Activated CD4-positive, CD25-positive, alpha-beta regulatory T cell treated with anti-CD3 and anti-CD28 coated beads, Interleukin-2, amount 50 U/mL, for 16 hours (primary cell): ENCODE measurements around the gene G6PC3.
"Not testable (repeated sequence)": the region's sequence is repeated elsewhere in the genome, so short reads cannot be mapped to it uniquely, and the experiment has no call there.

Source experiments
- DNase-seq: peaks from one replicate; pipeline ENCODE4 v3.0.0-alpha.2; 2020; ENCODE audit warnings: low read depth, low spot score

The G6PC3 gene

DNA sequence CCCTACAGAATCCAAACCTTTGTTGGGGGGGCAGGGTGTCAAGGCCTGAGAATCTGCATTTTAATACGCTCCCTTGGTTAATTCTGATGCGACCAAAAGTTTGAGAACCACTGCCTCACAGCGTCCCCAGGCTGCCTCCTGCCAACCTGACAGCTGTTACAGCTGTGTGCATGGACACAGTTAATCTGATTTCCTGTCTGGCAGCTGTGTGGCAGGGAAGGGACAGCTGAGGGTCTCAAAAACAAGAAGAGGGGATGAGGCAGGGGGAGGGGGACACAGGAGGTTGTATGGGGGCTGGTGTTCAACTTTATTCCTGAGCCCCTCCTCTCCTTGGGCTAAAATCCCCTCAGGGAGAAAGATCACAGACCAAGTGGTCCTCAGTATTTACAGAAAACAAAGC is 35.4 kb downstream of the G6PC3 start:
- no peak for DNase-seq

DNA sequence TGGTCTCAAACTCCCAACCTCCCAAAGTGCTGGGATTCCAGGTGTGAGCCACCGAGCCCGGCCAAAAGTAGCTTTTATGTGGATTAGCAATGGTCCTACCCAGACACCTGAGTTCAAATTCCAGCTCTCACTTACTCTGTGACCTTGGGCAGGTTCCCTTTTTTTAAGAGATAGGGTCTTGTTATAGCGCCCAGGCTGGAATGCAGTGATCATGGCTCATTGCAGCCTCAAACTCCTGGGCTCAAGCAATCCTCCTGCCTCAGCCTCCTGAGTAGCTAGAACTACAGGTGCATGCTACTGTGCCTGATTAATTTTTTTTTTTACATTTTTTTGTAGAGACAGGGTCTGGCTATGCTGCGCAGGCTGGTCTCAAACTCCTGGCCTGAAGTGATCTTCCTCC is 36.3 kb downstream of the G6PC3 start:
- no peak for DNase-seq

DNA sequence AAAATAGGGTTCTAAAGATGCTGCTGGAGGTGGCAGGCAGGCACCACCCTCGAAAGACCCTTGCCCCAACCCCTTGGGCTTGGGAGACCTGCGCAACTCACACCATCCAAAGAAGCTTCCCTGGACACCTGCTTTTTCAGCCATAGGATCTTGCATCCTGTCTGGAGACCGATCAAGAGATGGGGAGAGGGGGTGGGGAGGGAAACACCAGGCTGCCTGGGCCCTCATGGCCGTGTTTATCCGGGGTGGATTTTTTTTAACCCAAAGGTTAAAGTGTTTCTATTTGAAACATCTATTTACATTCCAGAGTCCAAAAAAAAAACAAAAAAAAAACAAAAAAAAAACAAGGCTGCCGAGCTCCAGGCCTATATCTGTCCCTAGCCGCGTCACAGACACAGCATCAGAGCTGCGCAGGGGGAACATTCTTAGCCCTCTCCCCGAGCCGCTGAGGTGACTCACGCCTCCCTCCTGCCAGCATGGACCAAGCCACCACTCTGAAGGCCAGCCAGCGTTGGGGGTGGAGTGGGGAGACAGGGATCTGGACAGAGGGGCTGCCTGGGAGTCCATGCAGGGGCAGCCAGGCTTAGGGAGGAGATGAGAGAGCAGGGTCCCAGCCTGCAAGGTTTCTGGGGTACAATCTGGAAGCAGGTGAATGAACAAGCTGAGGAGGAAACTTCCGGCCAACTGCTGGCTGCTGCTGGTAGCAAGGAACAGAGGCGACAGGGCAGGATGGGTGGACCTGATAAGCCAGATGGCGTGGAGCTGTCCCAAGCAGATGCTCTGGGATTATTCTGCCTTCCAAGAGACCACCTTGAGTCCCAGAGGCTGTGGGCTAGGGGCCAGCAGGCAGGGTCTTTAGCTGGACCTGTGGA is 38.1 kb downstream of the G6PC3 start:
- DNase-seq, result no peak

DNA sequence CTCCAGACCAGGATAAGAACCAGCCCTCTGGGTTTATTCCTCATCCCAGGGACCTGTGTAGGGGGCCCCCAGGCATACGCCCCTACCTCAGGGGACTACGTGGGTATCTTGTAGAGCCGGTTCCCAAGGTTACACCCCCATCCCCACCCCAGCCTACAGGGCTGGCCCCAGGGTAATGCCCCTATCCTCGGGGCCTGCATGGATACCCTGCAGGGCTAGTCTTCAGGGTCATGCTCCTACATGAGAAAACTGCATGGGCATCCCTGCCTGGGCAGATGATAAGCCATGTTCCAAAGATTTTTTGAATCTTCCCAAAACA is 38.7 kb downstream of the G6PC3 start:
- no peak for DNase-seq

DNA sequence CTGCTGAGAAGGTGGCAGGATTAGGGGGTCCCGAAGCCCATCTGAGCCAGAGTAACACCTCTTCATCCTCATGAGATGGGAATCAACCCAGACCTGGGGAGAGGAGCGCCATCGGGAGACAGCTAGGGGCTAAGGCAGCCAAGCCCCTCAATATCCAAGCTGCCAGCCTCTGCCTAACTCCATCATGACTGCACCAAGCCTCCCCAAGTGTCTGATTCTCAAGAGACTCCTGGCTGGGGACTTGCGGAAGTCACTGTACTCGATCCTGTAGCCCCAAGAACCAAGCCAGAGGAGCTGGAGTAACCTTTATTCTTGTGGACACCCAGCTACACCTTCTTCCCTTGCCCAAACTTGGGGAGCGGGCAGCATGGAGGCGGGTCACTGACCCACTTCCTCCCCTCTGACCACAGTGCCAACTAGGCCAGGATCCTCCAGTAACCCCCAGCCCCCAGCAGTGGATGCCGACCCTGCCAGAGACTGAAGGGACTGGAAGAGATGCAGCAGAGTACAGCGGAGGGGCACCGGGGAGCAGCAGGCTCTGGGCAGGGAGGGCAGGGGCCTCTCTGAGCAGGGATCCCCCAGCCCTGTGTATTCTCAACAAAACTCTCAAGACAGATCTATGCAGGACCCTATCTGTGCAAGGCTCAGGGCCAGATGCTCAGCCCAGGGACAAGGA is 39.6 kb downstream of the G6PC3 start:
- no peak for DNase-seq

DNA sequence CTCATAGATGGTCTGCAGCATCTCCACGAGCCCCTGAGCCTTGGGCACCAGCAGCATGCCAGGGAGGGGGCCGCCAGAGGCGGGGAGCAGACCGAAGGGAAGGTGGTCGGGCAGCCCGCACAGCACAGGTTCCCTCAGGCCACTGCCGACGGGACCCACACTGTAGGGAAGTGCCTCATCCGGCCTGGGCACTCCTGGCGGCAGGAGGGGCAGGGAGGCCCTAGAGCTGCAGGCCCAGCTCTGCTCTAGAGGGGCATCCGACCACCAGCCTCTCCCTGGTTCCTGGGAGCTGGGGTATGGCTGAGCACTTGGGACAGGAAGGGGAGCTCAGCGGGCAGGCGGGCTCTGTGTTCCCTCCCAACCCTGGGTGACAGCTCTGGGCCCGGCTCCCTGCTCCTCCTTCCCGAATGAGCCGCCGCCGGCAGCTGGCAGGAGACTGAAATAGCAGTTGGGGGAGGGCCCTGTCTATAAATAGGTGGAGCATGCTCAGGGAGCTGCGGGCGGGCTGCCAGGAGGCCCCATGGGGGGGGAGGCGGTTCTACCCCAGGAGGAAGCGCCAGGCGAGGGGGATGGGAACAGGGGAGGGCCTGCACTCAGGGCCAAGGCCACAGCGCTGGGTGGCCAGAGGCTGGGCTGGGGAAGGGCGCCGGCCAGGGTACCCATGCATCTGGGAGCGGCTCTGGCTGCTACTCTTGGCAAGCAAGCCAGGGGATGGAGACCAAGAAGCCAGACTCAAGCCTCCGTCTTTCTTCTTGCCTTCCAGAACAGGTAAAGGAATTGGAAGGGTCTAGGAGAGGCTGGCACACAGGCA is 40.5 kb downstream of the G6PC3 start:
- DNase-seq, result no peak

DNA sequence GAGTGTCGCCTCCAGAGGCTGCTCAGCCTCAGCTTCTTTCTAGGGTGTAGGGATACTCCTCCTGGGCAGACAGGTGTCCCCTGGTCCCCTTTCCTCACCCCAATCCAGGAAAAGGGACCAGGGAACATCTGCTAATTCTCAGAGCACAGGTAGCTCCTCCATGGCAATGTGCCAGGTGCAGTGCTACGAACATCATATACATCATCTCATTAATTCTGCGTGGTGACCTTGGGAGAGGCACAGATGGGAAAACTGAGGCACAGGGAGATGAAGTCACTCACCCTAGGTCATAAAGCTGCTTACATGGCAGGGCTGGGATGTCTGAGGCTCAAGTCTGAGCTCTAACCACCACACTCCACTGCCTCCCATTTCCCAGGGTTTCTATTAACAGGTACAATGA is 41.2 kb downstream of the G6PC3 start:
- no peak for DNase-seq

DNA sequence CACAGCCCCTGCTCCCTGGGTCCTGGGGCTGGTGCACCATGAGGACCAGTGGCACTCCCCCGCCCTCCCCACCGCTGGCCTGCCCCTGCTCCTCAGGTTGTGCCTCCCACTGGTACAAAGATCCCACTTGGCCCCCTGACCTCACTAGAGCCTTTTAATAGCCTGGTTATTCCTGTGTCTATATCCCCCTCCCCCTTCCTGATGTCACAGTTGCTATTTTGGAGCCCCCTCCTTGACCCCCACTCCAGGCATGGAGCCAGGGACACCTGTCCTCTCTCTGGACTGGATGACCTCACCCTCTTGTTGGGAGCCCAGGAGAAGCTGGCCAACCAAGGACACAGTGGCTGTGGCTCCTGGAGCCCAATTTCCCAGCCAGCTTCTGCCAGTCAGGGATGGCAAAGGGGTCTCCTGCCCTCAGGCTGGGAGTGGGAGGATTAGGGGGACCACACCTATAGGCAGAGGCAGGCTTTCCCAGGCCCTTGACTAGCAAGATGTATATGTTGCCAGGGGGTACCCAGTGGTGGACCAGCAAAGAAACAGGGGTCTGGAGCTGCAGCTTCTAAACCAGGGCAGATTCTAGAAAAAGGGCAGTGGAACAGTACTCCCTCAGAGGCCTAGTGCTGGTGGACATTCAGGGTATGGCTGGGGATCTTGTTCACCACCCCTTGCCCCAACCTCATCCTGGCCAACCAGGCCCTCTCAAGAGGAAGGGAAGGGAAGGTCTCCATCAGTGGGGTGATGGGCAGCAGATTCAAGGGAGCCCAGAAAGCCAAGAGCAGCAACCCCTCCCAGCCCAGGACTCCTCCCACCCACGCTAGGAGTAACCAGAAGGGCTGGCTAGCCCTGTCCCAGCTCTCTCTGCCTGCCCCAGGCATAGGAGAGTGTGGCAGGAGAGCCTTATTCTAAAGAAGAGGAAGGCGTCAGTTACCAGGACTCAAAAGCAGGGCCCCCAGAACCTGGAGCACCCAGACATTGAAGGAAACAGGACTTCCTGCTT is 42.0 kb downstream of the G6PC3 start:
- no peak for DNase-seq

DNA sequence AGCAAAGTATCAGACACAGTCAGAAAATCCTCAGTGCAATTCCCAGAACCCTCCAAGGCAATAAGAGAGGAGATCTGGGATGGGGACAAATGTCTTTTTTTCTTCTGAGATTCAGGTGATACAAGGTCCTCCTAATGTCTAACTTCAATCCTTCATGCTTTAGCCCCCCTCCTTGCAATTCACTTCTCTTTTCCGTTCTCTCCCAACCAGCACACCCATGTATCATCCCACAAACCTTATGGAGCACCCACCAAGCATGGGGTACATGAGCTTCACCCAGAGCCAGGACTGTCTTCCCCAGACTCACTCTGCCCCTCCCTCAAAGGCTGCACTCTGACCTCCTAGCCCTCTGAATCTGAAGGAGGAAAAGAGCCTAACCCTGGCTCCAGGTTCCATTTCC is 42.8 kb downstream of the G6PC3 start:
- DNase-seq, result no peak

DNA sequence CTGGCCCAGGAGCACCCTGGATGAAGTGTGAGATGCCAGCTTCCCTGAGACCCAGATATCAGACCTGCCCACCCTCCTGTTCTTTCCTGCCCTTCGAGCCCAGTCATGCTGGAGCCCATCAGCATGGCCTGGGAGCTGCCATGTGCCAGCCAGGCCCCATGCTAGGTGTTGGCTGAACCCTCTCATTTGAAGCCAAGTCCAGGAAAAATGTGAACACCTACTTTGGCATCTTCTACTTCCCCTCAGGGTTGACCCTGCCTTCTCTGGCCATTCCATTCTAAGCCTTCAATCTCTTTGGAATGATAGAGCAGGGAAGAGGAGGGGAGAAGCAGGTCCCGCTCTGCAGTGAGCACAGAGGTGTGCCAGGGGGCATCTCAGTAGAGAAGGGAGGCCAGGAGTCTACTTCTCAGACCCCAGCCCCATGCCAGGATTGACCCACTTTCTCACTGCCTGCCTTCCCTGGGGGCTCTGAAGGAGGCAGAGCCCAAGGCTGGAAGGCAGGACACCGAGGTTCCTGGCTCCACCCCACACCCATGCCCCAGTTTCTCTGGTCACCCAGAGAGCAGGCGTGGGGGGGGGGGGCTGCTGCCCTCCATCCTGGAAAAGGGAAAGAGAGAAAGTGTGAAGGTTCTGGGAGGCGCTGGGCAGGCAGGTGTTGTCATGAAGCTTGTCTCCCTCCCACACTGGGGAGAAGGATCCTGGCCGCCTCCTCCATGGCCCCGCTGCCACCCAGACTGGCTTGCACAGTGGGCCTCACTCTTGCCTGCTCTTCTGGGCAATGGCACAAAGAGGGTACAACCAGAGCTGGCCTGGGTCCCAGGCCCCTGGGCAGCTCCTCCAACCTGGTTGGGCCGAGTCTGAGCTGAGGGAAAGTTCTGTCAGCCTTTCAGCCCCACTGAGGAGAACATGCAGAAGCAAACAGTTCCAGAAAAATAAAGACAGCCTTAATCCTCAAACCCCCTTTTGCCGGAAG is 43.6 kb downstream of the G6PC3 start:
- DNase-seq, result no peak

DNA sequence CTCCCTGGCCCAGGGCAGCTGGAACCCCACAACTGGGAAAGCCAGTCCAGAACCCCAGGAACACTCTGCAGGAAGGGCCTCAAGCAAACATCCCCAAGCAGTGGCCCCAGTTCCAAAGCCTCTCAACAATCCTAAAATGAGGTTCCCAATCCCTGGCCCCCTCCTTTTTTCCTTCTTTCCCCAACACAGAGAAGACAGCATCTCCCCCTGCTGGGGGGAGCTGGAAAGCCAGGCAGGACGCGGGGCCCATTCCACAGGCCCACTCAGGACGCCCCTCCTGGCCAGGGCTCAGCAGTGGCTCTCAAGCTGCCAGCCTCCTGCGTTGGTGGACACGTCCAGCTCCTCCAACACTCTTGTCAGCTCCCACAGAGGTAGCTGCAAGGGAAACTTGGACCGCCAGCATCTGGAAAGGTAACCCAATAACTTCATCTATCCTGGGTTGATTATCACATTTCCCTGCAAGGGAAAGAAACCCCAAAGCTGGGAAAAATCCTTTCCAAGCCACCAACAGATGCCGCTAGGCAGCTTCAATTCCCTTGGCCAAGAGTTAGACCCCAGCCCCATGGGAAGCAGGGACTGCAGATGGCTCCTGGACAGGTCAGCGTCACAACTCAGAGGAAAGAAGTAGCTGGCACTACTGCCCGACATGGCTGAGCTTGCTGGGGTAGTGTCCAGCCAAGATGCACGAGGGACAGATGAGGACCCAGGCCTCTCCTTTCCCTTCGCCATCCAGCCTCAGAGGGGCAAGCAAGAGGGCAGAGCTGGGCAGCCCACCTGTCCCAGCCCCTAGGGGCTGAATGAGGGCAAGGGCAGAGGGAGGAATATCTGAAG is 45.3 kb downstream of the G6PC3 start:
- DNase-seq, result no peak

DNA sequence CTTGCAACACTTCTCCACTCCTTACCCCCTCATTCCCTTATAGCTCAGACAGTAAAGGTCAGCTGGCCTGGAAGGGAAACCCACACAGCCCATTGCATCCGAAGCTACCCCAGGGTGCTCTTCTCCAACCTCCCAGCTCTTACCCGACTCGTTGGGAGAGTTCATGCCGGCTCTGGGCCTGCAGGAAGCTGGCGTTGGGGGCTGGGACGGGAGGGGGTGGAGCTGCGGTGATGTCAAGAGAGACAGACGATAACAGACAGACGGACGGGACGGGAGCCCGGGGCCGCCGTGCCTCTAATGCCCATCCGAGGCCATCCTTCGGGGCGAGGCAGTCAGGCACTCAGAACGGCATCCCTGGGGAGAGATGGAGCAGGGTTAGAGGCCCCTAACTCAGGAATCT is 46.8 kb downstream of the G6PC3 start:
- DNase-seq, result no peak

DNA sequence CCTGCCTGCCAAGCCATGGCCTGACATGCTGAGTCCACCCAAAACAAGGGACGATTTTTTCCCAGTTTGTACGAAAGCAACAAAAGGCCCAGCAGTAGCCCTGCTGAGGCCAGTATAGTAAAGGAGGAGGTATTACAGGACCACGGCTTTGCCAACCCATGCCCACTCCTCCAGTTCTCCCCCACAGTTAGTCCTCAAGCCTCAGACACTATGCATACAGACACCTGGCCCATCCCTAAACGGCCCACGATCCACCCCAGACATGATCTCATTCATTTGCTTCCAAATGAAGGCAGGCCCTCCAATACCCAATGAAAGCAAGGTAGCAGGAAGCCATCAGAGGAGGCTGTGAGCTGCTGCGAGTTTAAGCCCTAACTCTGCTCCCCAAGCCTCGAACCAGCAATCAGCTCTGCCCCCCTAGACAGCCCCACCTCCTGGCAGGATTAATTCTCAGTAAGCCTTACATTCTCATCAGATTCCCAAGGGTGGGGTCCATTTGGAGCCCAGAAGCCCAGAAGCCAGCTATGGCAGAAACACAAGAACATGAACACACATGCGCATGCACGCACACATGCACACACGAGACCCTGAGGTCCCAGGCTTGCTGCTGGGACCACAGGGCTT is 48.0 kb downstream of the G6PC3 start:
- no peak for DNase-seq

DNA sequence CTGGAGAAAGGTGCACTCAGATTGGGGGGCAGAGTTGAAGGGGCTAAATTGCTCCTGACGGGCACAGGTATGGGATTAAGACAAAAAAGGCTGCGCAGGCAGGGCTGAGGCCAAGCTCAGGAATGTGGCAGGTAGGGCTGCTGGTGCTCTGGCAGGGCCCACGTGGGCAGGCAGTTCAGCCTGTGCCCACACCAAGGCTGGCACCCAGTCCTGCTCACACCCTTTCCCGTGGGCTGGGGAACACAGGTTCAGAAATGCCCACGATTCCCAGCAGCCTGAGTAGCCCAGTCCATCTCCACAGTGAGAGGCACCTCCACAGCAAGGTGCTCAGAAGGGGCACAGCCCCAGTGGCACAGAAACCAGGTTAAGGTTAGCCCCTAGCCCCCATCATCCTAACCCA is 48.5 kb downstream of the G6PC3 start:
- no peak for DNase-seq

DNA sequence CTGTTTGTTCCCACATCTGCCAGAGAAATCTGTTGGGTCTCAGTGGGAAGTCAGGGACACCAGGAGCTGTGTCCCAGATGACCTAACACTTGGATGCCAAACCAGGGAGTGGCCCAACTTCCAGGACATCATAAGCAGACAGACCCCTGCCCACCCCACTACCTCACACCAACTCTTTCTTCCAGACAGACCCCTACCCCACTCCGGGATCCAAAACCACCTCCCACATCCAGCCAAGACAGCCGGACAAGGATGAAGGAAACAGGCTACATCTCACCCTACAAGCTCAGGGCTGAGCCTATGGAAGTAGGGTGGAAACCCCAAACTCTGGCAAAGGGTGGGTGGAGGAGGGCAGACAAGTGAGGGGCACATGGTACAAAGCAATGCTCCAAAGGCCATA is 49.3 kb downstream of the G6PC3 start:
- no peak for DNase-seq

DNA sequence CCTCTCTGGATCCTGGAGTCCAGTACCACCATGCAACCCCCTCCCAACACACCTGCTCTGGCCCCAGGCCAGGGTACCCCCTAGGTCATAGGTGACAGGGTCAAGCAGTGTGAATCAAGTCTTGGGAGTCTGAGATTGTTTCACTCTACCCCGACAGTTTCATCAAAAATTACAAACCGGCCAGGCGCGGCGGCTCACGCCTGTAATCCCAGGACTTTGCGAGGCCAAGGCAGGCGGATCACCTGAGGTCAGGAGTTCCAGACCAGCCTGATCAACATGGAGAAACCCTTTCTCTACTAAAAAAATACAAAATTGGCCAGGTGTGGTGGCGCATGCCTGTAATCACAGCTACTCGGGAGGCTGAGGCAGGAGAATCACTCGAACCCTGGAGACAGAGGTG is 49.7 kb downstream of the G6PC3 start:
- not testable (repeated sequence) for DNase-seq

DNA sequence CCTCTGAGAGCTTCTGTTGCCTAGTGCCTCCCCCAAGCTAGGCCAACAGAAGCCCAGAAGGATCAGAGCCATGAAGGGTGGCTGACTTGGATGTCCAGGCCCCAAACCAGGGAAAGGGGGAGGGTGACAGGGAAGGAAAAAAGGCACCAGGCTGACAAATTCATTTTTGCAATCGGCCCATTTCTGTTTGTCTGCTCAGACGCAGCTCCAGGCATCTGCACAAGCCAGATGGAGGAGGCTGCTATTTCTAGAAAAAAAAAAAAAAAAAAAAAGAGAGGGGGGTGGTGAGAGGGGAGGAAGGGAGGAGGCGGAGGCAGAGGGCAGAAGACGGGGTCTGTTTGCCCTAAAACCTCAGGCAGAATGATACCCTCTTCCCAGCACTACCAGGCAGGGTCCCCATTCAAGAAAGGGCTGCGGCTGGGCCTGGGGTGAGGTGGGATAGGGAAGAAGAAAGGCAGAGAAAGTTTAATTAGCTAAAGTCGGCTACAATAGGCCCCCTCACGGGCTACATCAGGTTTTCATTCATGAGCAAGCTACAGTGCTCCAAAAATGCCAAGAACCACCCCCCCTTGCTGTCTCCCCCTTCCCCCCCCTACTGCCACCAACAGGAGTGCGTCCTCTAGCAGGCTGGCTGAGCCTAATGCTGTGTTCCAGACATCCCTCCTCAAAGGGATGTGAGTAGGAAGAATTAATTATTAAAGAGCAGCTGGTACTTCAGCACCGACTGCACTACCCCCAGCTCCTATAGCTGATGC is 50.5 kb downstream of the G6PC3 start:
- DNase-seq, result no peak
